Loucy (cell line): ENCODE measurements around the gene TOX2.

Experiments
- CTCF ChIP-seq: fragments of 200-600 bp; sonication (generic); conservative IDR thresholded peaks from 2 replicates; pipeline ENCODE4 v1.5.1; 2014; ENCODE audit warnings: mild to moderate bottlenecking, antibody characterized with exemption, low read length
- EZH2phosphoT487 ChIP-seq: fragments of 200-600 bp; IDR thresholded peaks from 2 replicates; pipeline ENCODE4 v1.6.1; 2018; ENCODE audit warnings: antibody characterized with exemption, mild to moderate bottlenecking, moderate library complexity, borderline replicate concordance

GRCh38 chr20:44057698-44058675 lies 143.3 kb downstream of the TOX2 start:
- TF ChIP-seq CTCF (no peak), EZH2phosphoT487 (no peak)
